Erythroblast (primary cell): ENCODE data around the gene LRRC49.

Experiments used
- GATA1 ChIP-seq: IDR thresholded peaks from 2 replicates; pipeline ENCODE4 v1.6.1; 2011; ENCODE audit warnings: low read depth, mild to moderate bottlenecking, control low read depth, low read length, moderate library complexity
- POLR2A ChIP-seq: IDR thresholded peaks from 2 replicates; pipeline ENCODE4 v1.6.1; 2011; ENCODE audit warnings: mild to moderate bottlenecking, low read length

- TF ChIP-seq POLR2A, result no peak
- TF ChIP-seq GATA1, result no peak
Observed at GRCh38 chr15:71054286-71054952, 161.8 kb downstream of the LRRC49 start.
